Breast epithelium (tissue), 3 donors: ENCODE results near the gene MTOR.

Experiments
- CTCF ChIP-seq, 3 donors: fragments of 450-650 bp; IDR thresholded peaks; one replicate each; pipeline ENCODE4 v1.5.1; 2016 to 2017; ENCODE audit warnings: antibody characterized with exemption in 3 of 3, mild to moderate bottlenecking in 3 of 3, moderate library complexity in 3 of 3
- POLR2AphosphoS5 ChIP-seq, 3 donors: sonication (generic); formaldehyde crosslinking; IDR thresholded peaks; one replicate each; pipeline ENCODE4 v1.6.1; 2017; ENCODE audit warnings: antibody characterized with exemption in 3 of 3

- TF ChIP-seq CTCF (IDR thresholded peaks at IDR 0.05) (no peak), POLR2AphosphoS5 (IDR thresholded peaks at IDR 0.05) (no peak)
Measured at GRCh38 chr1:11061652-11062365, 200.5 kb downstream of the MTOR start.
